Stimulated activated CD8-positive, alpha-beta memory T cell treated with anti-CD3 and anti-CD28 coated beads, Interleukin-7, amount 100 ng/mL, for 24 hours (primary cell): ENCODE data around the gene ITGA7.

Experiments used
- DNase-seq: peaks from one replicate; pipeline ENCODE4 v3.0.0-alpha.2; 2020; ENCODE audit warnings: low read depth

The ITGA7 gene

DNA sequence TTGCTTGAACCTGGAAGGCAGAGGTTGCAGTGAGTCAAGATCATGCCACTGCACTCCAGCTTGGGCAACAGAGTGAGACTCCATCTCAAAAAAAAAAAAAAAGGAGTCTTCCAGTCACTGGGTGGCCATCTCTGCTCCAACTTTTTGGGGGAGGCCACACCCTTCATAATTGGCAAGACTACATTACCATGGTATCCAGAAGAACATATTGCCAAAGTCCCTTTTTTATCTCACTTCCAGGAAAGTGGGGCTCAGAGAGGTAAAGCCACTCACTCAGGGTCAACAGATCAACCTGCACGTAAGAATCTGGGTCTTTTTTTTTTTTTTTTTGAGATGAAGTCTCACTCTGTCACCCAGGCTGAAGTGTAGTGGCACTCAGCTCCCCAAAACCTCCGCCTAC, 26.2 kb upstream of the ITGA7 start:
- DNase-seq, result no peak

DNA sequence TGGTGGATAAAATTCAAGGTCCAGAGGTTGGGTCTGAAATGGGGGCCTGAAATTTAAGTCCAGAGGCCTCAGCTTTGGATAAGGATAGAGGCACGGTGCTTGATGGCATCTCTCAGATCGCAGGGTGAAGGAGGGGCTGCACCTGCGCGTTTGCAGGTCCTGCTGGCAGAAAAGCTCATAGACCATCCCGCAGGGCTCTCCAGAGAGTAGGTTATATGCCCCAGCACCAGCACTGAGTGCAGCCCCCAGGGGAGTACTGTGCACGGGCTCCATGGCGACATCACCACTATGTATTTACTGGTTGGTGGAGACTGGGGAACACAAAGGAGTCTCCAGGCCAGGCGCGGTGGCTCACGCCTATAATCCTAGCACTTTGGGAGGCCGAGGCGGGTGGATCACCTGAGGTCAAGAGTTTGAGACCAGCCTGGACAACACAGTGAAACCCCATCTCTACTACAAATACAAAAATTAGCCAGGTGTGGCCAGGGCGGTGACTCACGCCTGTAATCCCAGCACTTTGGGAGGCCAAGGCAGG, 25.4 kb upstream of the ITGA7 start:
- no peak for DNase-seq

DNA sequence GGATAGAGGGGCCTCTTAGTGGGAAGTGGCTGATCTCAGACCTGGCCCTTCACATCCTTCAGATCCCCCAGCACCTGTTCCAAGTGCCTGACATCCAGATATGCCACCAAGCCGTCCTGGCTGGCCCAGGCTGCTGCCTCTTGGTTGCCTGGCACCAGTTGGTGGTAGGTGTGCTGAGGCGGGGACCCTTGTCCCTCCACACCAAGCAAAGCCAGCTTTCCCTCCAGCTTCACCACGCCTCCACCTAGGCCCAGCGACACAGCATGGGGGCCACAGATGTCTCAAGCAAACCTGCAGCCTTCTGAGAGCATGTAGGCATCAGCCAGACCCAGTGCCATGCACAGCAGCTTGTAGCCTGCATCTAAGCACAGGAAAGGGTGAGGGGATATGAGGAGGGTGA, 24.6 kb upstream of the ITGA7 start:
- DNase-seq, result no peak

- no peak for DNase-seq
Observed at GRCh38 chr12:55729819-55730818, 22.4 kb upstream of the ITGA7 start.

GRCh38 chr12:55728939-55729818, 21.5 kb upstream of the ITGA7 start, which contains the start of gene CD63:
CD63 (minus strand) TSS chr12:55729009; CDS start chr12:55728341, 668 bp downstream.
- DNase-seq, result peak; percentile 58

- no peak for DNase-seq
Observed at GRCh38 chr12:55728186-55728938, 20.7 kb upstream of the ITGA7 start.

DNA sequence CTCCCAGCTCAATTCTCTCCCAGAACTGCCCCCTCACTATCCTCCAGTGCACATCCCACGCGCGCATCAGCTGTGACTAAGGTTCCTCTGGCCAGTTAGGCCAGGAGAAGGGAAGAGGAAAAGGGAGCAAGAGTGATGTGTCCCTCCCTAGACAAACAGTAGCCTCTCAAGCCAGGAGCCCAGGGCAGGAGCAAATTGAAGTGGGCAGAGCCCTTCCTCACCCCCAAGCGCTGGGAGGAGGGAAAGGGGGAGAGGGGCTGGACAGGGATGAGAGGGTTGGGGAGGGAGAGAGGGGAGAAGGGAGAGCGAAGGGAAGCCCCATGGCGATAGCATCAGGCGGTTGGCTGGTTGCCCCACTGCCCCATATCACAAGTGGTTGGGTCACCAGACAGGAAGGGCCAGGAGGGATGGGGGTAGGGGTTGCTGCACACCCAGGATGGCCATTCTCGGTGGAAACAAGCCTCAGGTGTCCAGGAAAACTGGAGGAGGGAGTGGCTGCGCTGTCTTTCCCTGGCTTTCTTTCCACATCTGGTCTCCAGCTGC, 20.0 kb upstream of the ITGA7 start:
- DNase-seq, result no peak

DNA sequence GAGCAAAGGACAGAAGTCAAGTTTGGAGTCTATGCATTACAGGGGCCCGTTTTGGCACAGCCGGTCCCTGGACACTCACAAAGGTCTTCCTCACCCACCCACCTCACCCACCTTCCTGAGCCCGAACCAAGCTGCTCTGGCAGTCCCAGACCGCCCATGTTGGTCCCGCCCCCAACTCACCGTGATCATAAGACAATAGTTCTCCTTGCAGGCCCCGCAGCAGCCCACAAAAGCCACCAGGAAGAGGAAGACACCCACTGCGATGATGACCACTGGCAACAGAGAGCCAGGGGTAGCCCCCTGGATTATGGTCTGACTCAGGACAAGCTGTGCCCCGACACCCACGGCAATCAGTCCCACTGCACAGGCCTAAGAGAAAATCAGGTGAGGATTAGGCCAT, 19.3 kb upstream of the ITGA7 start:
- DNase-seq, result no peak

DNA sequence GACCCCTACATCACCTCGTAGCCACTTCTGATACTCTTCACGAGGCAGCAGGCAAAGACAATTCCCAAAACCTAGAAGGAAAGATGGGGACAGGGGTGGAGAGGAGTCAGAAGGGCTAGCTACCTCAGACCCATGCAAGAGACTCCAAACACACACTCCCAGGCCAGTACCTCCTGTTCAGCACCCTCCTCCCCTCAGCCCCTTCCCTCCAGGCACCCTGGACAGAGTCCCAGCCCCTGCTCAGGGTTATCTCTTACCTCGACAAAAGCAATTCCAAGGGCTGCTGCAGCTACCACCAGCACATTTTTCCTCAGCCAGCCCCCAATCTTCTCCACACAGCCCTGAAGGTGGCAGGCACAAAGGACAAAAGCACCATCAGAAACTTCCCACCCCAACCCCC, 17.9 kb upstream of the ITGA7 start:
- DNase-seq, result no peak

DNA sequence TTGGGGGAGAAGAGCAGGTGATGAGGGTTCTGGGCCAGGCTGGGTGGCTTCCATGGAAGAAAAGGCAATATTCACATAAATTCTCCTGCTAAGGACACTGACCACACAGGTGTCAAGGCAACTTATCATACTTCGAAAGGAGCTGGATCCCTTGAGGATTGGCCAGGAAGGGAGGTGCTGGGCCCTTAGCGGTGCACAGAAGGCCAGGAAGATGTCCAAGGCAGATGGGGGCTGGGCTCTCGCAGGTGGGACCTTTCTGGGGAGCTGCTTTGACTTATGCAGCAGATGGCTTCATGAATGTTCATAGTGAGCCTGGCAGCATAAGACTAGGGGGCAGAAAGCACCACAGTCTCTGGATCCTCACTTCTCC, 17.2 kb upstream of the ITGA7 start:
- DNase-seq, result no peak

GRCh38 chr12:55724226-55724939, 16.7 kb upstream of the ITGA7 start:
- no peak for DNase-seq

DNA sequence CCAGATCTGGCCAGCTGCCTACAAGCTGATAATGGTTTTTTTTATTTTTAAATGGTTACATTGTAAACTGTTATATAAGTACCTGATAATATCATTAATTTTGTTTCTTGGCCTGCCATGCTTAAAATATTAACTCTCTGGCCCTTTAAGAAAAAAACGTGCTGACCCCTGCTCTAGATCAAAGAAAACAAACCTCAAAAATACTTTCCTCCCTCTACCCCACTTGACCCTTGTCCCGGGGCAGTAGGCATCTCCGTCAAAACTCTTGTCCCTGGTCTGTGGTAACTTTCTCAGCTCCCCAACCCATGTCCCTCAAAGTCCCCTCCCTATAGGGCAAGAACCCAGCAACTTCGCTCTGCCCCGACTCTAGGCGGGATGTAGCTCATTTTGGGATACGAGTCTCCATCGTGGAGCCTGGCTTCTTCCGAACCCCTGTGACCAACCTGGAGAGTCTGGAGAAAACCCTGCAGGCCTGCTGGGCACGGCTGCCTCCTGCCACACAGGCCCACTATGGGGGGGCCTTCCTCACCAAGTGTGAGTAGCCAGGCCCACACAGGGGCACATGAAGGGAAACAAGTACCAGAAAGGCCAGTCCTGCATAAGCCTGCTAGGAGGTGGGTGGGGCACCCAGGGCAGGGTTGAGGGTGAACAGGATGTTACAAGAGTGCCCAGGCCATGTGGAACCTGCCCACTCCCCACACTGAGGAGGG, 16.0 kb upstream of the ITGA7 start:
- no peak for DNase-seq

- DNase-seq, result no peak
Observed at GRCh38 chr12:55722948-55723347, 15.2 kb upstream of the ITGA7 start.

DNA sequence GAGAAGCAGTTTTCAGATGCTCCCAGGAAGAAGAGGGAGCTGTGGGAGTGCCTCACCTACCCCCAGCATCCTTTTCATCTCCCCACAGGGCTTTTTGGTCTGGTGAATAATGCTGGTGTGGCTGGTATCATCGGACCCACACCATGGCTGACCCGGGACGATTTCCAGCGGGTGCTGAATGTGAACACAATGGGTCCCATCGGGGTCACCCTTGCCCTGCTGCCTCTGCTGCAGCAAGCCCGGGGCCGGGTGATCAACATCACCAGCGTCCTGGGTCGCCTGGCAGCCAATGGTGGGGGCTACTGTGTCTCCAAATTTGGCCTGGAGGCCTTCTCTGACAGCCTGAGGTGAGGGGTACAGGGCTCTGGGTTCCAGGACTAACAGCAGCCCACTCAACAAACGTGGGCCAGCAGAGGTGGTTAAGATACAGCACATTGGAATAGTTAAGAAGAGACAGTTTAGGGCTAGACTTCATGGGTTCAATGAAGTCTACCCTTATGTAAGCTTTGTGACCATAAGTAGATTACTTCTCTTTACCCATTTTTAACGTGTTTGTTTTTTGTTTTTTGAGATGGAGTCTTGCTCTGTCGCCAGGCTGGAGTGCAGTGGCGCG, 14.0 kb upstream of the ITGA7 start:
- DNase-seq, result no peak

- no peak for DNase-seq
Observed at GRCh38 chr12:55720894-55721444, 13.3 kb upstream of the ITGA7 start.

DNA sequence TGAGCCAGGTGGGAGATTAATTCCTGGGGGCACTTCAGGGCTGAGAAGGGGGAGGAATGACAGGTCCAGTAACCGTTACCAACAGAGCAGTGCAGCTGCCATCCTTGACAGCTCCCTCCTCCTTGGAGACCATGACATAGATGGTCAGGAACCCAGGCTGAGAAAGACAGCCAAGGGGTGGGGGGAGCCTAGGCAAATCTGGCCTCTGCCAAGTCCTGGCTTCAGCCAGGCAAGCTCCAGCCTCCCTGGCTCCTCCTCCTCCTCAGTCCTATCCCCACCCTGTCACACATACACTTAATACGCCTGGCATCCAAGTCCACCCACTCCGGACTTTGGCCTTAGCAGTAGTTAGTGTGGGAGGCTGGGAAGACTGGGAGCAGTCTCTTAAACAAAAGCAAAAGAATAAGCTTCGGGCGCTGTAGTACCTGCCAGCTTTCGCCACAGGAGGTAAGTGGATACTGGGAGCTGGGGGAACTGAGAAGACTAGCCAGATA, 12.4 kb upstream of the ITGA7 start, which contains the start of gene RDH5:
TSS of gene RDH5 (plus strand) at position 323 of the 494 bp plus-strand sequence. CDS start 792 bp downstream, outside the sequence.
- no peak for DNase-seq

- no peak for DNase-seq
Observed at GRCh38 chr12:55719371-55719770, 11.7 kb upstream of the ITGA7 start.

DNA sequence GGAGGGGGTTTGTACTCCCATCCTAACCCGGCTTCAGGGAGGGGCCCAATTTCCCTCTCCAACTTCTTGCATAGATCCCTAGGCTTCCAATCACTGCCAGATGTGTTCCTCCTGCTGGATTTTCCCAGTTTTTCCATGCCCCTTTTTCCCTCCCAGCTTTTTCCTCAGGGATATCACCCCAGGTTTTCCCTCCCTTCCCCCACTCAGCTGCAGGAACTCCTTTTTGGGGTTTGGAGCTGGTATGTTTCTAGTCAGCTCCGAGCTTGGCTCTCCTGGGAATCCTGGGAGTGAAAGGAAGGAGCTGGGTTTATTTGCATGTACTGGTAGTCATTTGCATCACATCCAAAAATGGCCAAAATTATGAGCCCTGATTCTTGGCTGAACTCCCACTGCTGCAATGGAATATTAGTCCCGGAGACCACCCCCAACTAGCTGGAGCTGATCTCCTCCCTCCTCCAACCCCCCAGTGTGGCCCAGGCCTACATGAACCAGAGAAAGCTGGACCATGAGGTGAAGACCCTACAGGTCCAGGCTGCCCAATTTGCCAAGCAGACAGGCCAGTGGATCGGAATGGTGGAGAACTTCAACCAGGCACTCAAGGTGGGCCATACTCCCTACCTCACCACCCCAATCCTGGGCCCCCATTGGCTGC, 11.0 kb upstream of the ITGA7 start:
- DNase-seq, result no peak

DNA sequence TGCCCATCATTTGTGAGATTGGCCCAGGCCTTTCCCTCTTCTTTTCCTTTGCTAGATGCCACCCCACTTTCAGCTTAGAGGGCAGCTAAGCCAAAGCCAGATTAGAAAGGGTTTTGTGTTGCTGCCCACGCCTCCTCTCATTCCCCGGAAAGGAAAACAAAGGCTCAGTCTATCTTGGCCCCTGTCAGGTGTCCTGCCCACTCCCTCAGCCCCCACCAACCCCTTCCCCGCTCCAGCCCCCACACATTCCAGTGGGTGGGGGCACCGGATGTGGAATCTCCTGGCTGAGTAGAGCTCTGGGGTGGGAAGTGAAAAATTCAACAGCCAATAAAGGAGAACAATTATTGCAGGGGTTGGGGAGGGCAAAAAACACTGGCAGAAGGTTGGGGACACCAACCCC, 10.3 kb upstream of the ITGA7 start:
- no peak for DNase-seq
